Panc1 (cell line): ENCODE results near the gene TMC7. TPM values are rescaled to one million over a fixed set of nuclear protein-coding genes. Genes with fewer than 3 reads are reported as not detected.

Experiments used
- ATAC-seq: fragments of 200-7000 bp; cut with Tn5 transposase; 2 replicates; pipeline ENCODE4 v1.9.1; 2020; ENCODE audit warnings: mild to moderate bottlenecking, moderate library complexity
- BruUV-seq: library from RNA; stranded (reverse); fragments of 400-500 nt; replicated peaks from 2 replicates; lab custom pipeline; 2021; lab: Mats Ljungman, UMichigan
- CTCF ChIA-PET: fragments of 300-600 bp; sonication (Branson Sonifier 250); formaldehyde crosslinking; loops from one replicate; lab custom pipeline; 2022; ENCODE audit warnings: antibody characterized with exemption; lab: Charles Lee
- POLR2A ChIA-PET: fragments of 300-600 bp; sonication (Branson Sonifier 250); formaldehyde crosslinking; loops from one replicate; lab custom pipeline; 2022; ENCODE audit warnings: antibody characterized with exemption; lab: Charles Lee
- DNase-seq: peaks from one replicate; pipeline ENCODE4 v3.0.0-alpha.2; 2010; ENCODE audit warnings: low read depth, low spot score
- H3K27ac ChIP-seq: 2 replicates; pipeline ENCODE4 v1.5.1; 2011; ENCODE audit warnings: mild to moderate bottlenecking, low read length, inconsistent platforms
- H3K27me3 ChIP-seq: fragments of 200-500 bp; sonication (Bioruptor generic); 2 replicates; pipeline ENCODE4 v1.6.0; 2014; ENCODE audit warnings: low read length, inconsistent platforms; ENCODE audit not compliant: control insufficient read depth, insufficient read depth
- H3K36me3 ChIP-seq: fragments of 200-500 bp; sonication (Bioruptor generic); 2 replicates; pipeline ENCODE4 v1.5.1; 2014; ENCODE audit warnings: inconsistent platforms, mild to moderate bottlenecking, low read length, moderate library complexity; ENCODE audit not compliant: control insufficient read depth, insufficient read depth
- H3K4me1 ChIP-seq: 2 replicates; pipeline ENCODE4 v1.5.1; 2011; ENCODE audit warnings: inconsistent platforms, mild to moderate bottlenecking, low read length, moderate library complexity; ENCODE audit not compliant: control insufficient read depth, insufficient read depth
- H3K4me3 ChIP-seq, 2 experiments: 2 replicates each; pipeline ENCODE4 v1.5.1; 2011 to 2012; ENCODE audit warnings: low read depth in 2 of 2, low read length in 2 of 2, mild to moderate bottlenecking in 2 of 2, inconsistent platforms in 1 of 2, moderate library complexity in 1 of 2
- H3K9me3 ChIP-seq: fragments of 200-500 bp; sonication (Bioruptor generic); 2 replicates; pipeline ENCODE4 v1.5.1; 2014; ENCODE audit warnings: low read depth, mild to moderate bottlenecking, inconsistent platforms, low read length, moderate library complexity; ENCODE audit not compliant: control insufficient read depth, insufficient read depth
- CTCF ChIP-seq: fragments of 450-650 bp; IDR thresholded peaks from 2 replicates; pipeline ENCODE4 v1.5.1; 2017; ENCODE audit warnings: mild to moderate bottlenecking
- POLR2AphosphoS5 ChIP-seq: IDR thresholded peaks from 2 replicates; pipeline ENCODE4 v1.6.1; 2012; ENCODE audit warnings: mild to moderate bottlenecking, low read depth, low read length, moderate library complexity
- REST ChIP-seq, 2 experiments: IDR thresholded peaks; 2 replicates each; pipeline ENCODE4 v1.6.1; 2011 to 2012; ENCODE audit warnings: low read depth in 2 of 2, control low read depth in 1 of 2, low read length in 1 of 2, mild to moderate bottlenecking in 1 of 2, moderate library complexity in 1 of 2; ENCODE audit not compliant: insufficient read depth in 1 of 2
- SIN3A ChIP-seq: IDR thresholded peaks from 2 replicates; pipeline ENCODE4 v1.6.1; 2012; ENCODE audit warnings: low read depth, mild to moderate bottlenecking, low read length, moderate library complexity, borderline replicate concordance; ENCODE audit not compliant: insufficient read depth
- TCF7L2 ChIP-seq: IDR thresholded peaks from 2 replicates; pipeline ENCODE4 v1.6.1; 2011; ENCODE audit warnings: mild to moderate bottlenecking, low read depth, low read length, inconsistent platforms
- in situ Hi-C: cut with HindIII; loops from 2 replicates; pipeline ENCODE4 v1.10.0; 2016; ENCODE audit warnings: low sequenced_read_pairs, low pct_unique_long_range_greater_than_20kb
- intact Hi-C: fragments of 100-400 bp; cut with micrococcal nuclease; formaldehyde crosslinking; loops from one replicate; pipeline ENCODE4 v1.10.0; 2022; ENCODE audit not compliant: unreplicated experiment
- total RNA-seq: library from RNA; stranded (reverse); gene quantifications from one replicate; pipeline ENCODE4 v1.2.1, GENCODE V29; 2021; ENCODE audit not compliant: unreplicated experiment

Gene TMC7
- total RNA-seq, 1 experiment from 2014 or later: 5.1 TPM

- no peak overlapping the region for H3K4me3 ChIP-seq
- in situ Hi-C loops: no loop called here
- BruUV-seq: no TSS peak
- ATAC-seq (no peak), DNase-seq (no peak)
- H3K4me1 ChIP-seq: peaks cover 6% of the 10 kb centered on the region; the same call in 1 of the 2 replicates
- H3K27me3 ChIP-seq: no peaks in the 10 kb centered on the region
- no peaks in the 10 kb centered on the region for H3K36me3 ChIP-seq
- ChIA-PET POLR2A (interaction anchor here (0.7 to 0.9 kb wide), 2 partner anchors 12 to 97 kb away, joined by 3 to 11 read pairs; no protein-coding TSS in a partner anchor), CTCF (interaction anchor here (0.6 kb wide), 2 partner anchors 9 to 20 kb away, joined by 3 to 4 read pairs; no protein-coding TSS in a partner anchor)
- no peaks in the 10 kb centered on the region for H3K9me3 ChIP-seq
- no peak overlapping the region for H3K27ac ChIP-seq
- intact Hi-C loops: no loop called here
- no peak for TF ChIP-seq REST (IDR thresholded peaks at IDR 0.05; ENCODE audit: insufficient read depth in 1 of 2, low read depth in 2 of 2, low read length in 1 of 2)
- no peak for TF ChIP-seq TCF7L2
- no peak for TF ChIP-seq POLR2AphosphoS5
- TF ChIP-seq SIN3A: no peak
- TF ChIP-seq CTCF: no peak
These were observed 46.3 kb upstream of the TMC7 start for GRCh38 chr16:18937390-18937789.

GRCh38 chr16:18938986-18939385 lies 44.7 kb upstream of the TMC7 start:
- H3K27me3 ChIP-seq: no peaks in the 10 kb centered on the region
- no peaks in the 10 kb centered on the region for H3K36me3 ChIP-seq
- TF ChIP-seq POLR2AphosphoS5 (no peak), REST (IDR thresholded peaks at IDR 0.05; ENCODE audit: insufficient read depth in 1 of 2, low read depth in 2 of 2, low read length in 1 of 2) (no peak), SIN3A (no peak)
- H3K4me1 ChIP-seq: no peaks in the 10 kb centered on the region; the same call in 1 of the 2 replicates
- in situ Hi-C loops (no loop called here), intact Hi-C loops (no loop called here)
- no peaks in the 10 kb centered on the region for H3K9me3 ChIP-seq
- no TSS peak for BruUV-seq
- H3K4me3 ChIP-seq: no peak overlapping the region
- ATAC-seq: no peak
- DNase-seq: no peak
- POLR2A ChIA-PET: no interaction called here
- CTCF ChIA-PET: no interaction called here
- no peak overlapping the region for H3K27ac ChIP-seq
